ENCODE data around the gene TRPC4AP.

TRPC4AP gene

GRCh38 chr20:34986311-34987287 is 106.0 kb downstream of the TRPC4AP start:
- no peak for DNase-seq (ENCODE audit: low read depth)

GRCh38 chr20:34985461-34986310 is 106.9 kb downstream of the TRPC4AP start:
- no peak for DNase-seq (ENCODE audit: low read depth)

GRCh38 chr20:34984756-34985261 is 107.8 kb downstream of the TRPC4AP start:
- no peak for DNase-seq (ENCODE audit: low read depth)

GRCh38 chr20:34983995-34984735 is 108.4 kb downstream of the TRPC4AP start:
- DNase-seq (ENCODE audit: low read depth) = no peak

GRCh38 chr20:34983089-34983820 is 109.4 kb downstream of the TRPC4AP start:
- DNase-seq (ENCODE audit: low read depth) = no peak

- DNase-seq (ENCODE audit: low read depth) = no peak
Observed at GRCh38 chr20:34982270-34983088, 110.1 kb downstream of the TRPC4AP start.

- no peak for DNase-seq (ENCODE audit: low read depth)
Observed at GRCh38 chr20:34980543-34981233, 111.9 kb downstream of the TRPC4AP start.

- no peak for DNase-seq (ENCODE audit: low read depth)
Observed at GRCh38 chr20:34979366-34980153, 113.0 kb downstream of the TRPC4AP start.

- DNase-seq (ENCODE audit: low read depth) = no peak
Observed at GRCh38 chr20:34978092-34978744, 114.4 kb downstream of the TRPC4AP start.

- no peak for DNase-seq (ENCODE audit: low read depth)
Observed at GRCh38 chr20:34977365-34978091, 115.1 kb downstream of the TRPC4AP start.

GRCh38 chr20:34976286-34976685 is 116.3 kb downstream of the TRPC4AP start:
- no peak for DNase-seq (ENCODE audit: low read depth)

GRCh38 chr20:34974246-34974645 is 118.4 kb downstream of the TRPC4AP start:
- DNase-seq (ENCODE audit: low read depth) = no peak

- no peak for DNase-seq (ENCODE audit: low read depth)
Observed at GRCh38 chr20:34971561-34972235, 120.9 kb downstream of the TRPC4AP start.

GRCh38 chr20:34970846-34971560 is 121.6 kb downstream of the TRPC4AP start:
- no peak for DNase-seq (ENCODE audit: low read depth)

GRCh38 chr20:34970193-34970840 is 122.3 kb downstream of the TRPC4AP start:
- no peak for DNase-seq (ENCODE audit: low read depth)

Data from activated T-cell treated with anti-CD3 and anti-CD28 coated beads for 24 hours (primary cell).